Body of pancreas (tissue), 4 donors: ENCODE measurements around the gene TRIM16.

Experiments
- POLR2A ChIP-seq, 3 donors: fragments of 450-650 bp; IDR thresholded peaks; one replicate each; pipeline ENCODE4 v1.6.1; 2016; ENCODE audit warnings: antibody characterized with exemption in 3 of 3, mild to moderate bottlenecking in 2 of 3
- TF ChIP-seq, protein P1 (sequence below), 7 experiments: fragments of 450-650 bp in 4 of 7; fragments of 200-600 bp in 3 of 7; sonication (generic) in 3 of 7; IDR thresholded peaks; one replicate each; pipeline ENCODE4 v1.5.1; 2016 to 2019; ENCODE audit warnings: antibody characterized with exemption in 7 of 7

DNA sequence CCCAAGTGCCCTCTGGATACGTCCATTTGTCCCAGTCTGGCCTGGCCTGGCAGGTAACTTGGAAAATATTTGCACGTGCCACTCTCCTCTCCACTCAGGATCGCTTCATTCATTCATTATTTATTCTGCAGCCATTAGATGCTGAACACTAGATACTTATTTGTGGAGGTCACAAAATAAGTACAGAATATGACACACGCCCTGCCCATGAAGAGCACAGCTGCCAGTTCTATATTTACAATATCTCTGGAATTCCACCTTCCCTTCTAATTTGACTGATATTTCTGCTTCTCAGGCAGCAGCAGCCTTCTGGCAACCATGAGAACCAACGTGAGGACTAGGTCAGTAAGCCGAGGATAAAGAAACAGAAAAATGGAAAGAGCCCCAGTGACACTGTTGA is 20.9 kb downstream of the TRIM16 start:
- TF ChIP-seq, protein P1, sequence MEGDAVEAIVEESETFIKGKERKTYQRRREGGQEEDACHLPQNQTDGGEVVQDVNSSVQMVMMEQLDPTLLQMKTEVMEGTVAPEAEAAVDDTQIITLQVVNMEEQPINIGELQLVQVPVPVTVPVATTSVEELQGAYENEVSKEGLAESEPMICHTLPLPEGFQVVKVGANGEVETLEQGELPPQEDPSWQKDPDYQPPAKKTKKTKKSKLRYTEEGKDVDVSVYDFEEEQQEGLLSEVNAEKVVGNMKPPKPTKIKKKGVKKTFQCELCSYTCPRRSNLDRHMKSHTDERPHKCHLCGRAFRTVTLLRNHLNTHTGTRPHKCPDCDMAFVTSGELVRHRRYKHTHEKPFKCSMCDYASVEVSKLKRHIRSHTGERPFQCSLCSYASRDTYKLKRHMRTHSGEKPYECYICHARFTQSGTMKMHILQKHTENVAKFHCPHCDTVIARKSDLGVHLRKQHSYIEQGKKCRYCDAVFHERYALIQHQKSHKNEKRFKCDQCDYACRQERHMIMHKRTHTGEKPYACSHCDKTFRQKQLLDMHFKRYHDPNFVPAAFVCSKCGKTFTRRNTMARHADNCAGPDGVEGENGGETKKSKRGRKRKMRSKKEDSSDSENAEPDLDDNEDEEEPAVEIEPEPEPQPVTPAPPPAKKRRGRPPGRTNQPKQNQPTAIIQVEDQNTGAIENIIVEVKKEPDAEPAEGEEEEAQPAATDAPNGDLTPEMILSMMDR (IDR thresholded peaks at IDR 0.05) = no peak
- TF ChIP-seq POLR2A (IDR thresholded peaks at IDR 0.05) = no peak
